Liver (tissue), 9 donors: ENCODE results near the gene SMIM7. TPM values are rescaled to one million over a fixed set of nuclear protein-coding genes. Genes with fewer than 3 reads are reported as not detected.

ENCODE experiments used
- DNase-seq: peaks from one replicate; pipeline ENCODE4 v3.0.0-alpha.2; 2017; ENCODE audit warnings: low spot score
- H3K27ac ChIP-seq, 2 donors: one replicate each; pipeline ENCODE4 v1.7.0; 2013; ENCODE audit warnings: inconsistent platforms in 2 of 2, low read length in 2 of 2, control low read depth in 1 of 2, low read depth in 1 of 2, mild to moderate bottlenecking in 1 of 2
- H3K27me3 ChIP-seq, 4 donors: one replicate each; pipeline versions ENCODE4 v1.6.1 to v1.7.0; 2013; ENCODE audit warnings: low read length in 3 of 4, inconsistent platforms in 1 of 4, mild to moderate bottlenecking in 1 of 4, moderate library complexity in 1 of 4; ENCODE audit not compliant: control insufficient read depth in 4 of 4, insufficient read depth in 4 of 4
- H3K36me3 ChIP-seq, 4 donors: one replicate each; pipeline versions ENCODE4 v1.6.1 to v1.7.0; 2013; ENCODE audit warnings: low read length in 3 of 4, mild to moderate bottlenecking in 3 of 4, low read depth in 1 of 4, moderate library complexity in 1 of 4; ENCODE audit not compliant: control insufficient read depth in 4 of 4, insufficient read depth in 3 of 4
- H3K4me1 ChIP-seq, 4 donors: one replicate each; pipeline versions ENCODE4 v1.6.1 to v1.7.0; 2013; ENCODE audit warnings: low read length in 3 of 4, mild to moderate bottlenecking in 3 of 4, moderate library complexity in 1 of 4; ENCODE audit not compliant: control insufficient read depth in 4 of 4, insufficient read depth in 4 of 4
- H3K4me3 ChIP-seq, 3 donors: one replicate each; pipeline versions ENCODE4 v1.6.1 to v1.7.0; 2013; ENCODE audit warnings: low read length in 3 of 3, control low read depth in 1 of 3, low read depth in 1 of 3, mild to moderate bottlenecking in 1 of 3
- H3K9ac ChIP-seq, 2 donors: one replicate each; pipeline ENCODE4 v1.7.0; 2013; ENCODE audit warnings: low read length in 2 of 2, mild to moderate bottlenecking in 2 of 2, moderate library complexity in 2 of 2, control low read depth in 1 of 2, low read depth in 1 of 2
- H3K9me3 ChIP-seq, 4 donors: one replicate each; pipeline versions ENCODE4 v1.6.1 to v1.7.0; 2013; ENCODE audit warnings: low read length in 3 of 4; ENCODE audit not compliant: control insufficient read depth in 4 of 4
- ATF3 ChIP-seq: IDR thresholded peaks from 2 replicates; pipeline ENCODE4 v1.6.1; 2016; ENCODE audit warnings: antibody characterized with exemption
- EGR1 ChIP-seq, 2 donors: IDR thresholded peaks; 2 replicates each; pipeline ENCODE4 v1.6.1; 2016 to 2018; ENCODE audit warnings: antibody characterized with exemption in 2 of 2, low read depth in 2 of 2
- FOXA1 ChIP-seq: IDR thresholded peaks from 2 replicates; pipeline ENCODE4 v1.6.1; 2016; ENCODE audit warnings: antibody characterized with exemption
- FOXA2 ChIP-seq: IDR thresholded peaks from 2 replicates; pipeline ENCODE4 v1.6.1; 2016; ENCODE audit warnings: antibody characterized with exemption
- GABPA ChIP-seq, 2 donors: IDR thresholded peaks in 1 of 2; conservative IDR thresholded peaks in 1 of 2; 2 replicates each; pipeline ENCODE4 v1.6.1; 2016; ENCODE audit warnings: antibody characterized with exemption in 2 of 2, mild to moderate bottlenecking in 1 of 2, moderate library complexity in 1 of 2
- HNF4A ChIP-seq, 2 donors: conservative IDR thresholded peaks; 2 replicates each; pipeline ENCODE4 v1.6.1; 2016; ENCODE audit warnings: antibody characterized with exemption in 2 of 2, mild to moderate bottlenecking in 2 of 2
- HNF4G ChIP-seq: IDR thresholded peaks from 2 replicates; pipeline ENCODE4 v1.6.1; 2016; ENCODE audit warnings: antibody characterized with exemption
- JUND ChIP-seq, 2 donors: IDR thresholded peaks; 2 replicates each; pipeline ENCODE4 v1.6.1; 2016; ENCODE audit warnings: antibody characterized with exemption in 2 of 2
- MAX ChIP-seq: IDR thresholded peaks from 2 replicates; pipeline ENCODE4 v1.6.1; 2016; ENCODE audit warnings: antibody characterized with exemption
- NR2F2 ChIP-seq: IDR thresholded peaks from 2 replicates; pipeline ENCODE4 v1.6.1; 2016; ENCODE audit warnings: antibody characterized with exemption
- RAD21 ChIP-seq, 2 donors: IDR thresholded peaks; 2 replicates each; pipeline ENCODE4 v1.6.1; 2016; ENCODE audit warnings: antibody characterized with exemption in 2 of 2, mild to moderate bottlenecking in 2 of 2
- REST ChIP-seq: IDR thresholded peaks from 2 replicates; pipeline ENCODE4 v1.6.1; 2016; ENCODE audit warnings: antibody characterized with exemption, mild to moderate bottlenecking
- RXRA ChIP-seq, 2 donors: IDR thresholded peaks; 2 replicates each; pipeline ENCODE4 v1.6.1; 2017 to 2018; ENCODE audit warnings: antibody characterized with exemption in 2 of 2, mild to moderate bottlenecking in 1 of 2
- SP1 ChIP-seq: IDR thresholded peaks from 2 replicates; pipeline ENCODE4 v1.6.1; 2018; ENCODE audit warnings: antibody characterized with exemption, mild to moderate bottlenecking
- TAF1 ChIP-seq: conservative IDR thresholded peaks from 2 replicates; pipeline ENCODE4 v1.6.1; 2016; ENCODE audit warnings: antibody characterized with exemption, mild to moderate bottlenecking
- YY1 ChIP-seq: IDR thresholded peaks from 2 replicates; pipeline ENCODE4 v1.6.1; 2016; ENCODE audit warnings: antibody characterized with exemption, mild to moderate bottlenecking
- WGBS: extraction: QIAGEN DNeasy Blood & Tissue Kit; methylation state at CpG from one replicate; pipeline ENCODE4 v1.1.7; 2013; 5-methylcytosine and 5-hydroxymethylcytosine counted together
- polyA plus RNA-seq, 2 donors: library from polyadenylated mRNA; stranded (reverse) in 1 of 2; unstranded in 1 of 2; fragments of 200-250 nt in 1 of 2; fragments of >200 nt in 1 of 2; fragmentation: Nextera tagmentation in 1 of 2; extraction: Ambion mirVana in 1 of 2; gene quantifications; one replicate each; pipeline versions ENCODE4 v1.2.1 to v1.2.3, GENCODE V29; 2013 to 2015
- total RNA-seq, 2 donors: library from RNA; depleted of rRNA; stranded (reverse); fragments of >200 nt; gene quantifications; one replicate each; pipeline ENCODE4 v1.2.3, GENCODE V29; 2014
- TF ChIP-seq, protein P1 (sequence below): fragments of 150-350 bp; IDR thresholded peaks from 2 replicates; pipeline ENCODE4 v1.5.1; 2017; ENCODE audit warnings: improper control_type of control experiment, low read depth, low read length; ENCODE audit not compliant: missing input control
- TF ChIP-seq, protein P2 (sequence below): IDR thresholded peaks from 2 replicates; pipeline ENCODE4 v1.6.1; 2016; ENCODE audit warnings: antibody characterized with exemption
- donor health status: healthy.
- donor health status: healthy.
- donor health status: healthy.
- donor health status: healthy.
- donor health status: healthy.

SMIM7 gene
- total and polyA plus RNA-seq, 4 donors: 35.2 to 81.8 (median 46.9) TPM

DNA sequence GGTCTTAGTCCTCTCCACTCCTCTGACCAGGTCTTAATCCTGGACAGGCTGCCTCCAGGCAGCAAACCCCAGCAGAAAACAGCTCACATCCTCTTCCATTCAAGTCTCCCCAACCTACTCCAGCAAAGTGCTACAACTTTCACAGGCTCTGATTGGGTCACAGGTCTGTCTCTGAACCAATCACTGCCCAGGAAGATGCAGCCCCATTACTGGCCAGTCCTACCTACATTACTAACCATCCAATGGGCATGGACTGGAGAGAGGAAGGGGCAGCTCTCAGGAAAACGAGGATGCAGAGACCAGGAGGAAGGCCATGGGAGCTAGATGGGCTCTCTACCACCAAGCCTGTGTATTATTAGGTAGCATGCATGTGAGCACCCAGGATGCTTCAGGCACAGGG lies 44.1 kb downstream of the SMIM7 start (continued):
- TF ChIP-seq REST: no peak
- TF ChIP-seq SP1: no peak
- no peak for TF ChIP-seq NR2F2
- TF ChIP-seq JUND (IDR thresholded peaks at IDR 0.05): no peak

DNA sequence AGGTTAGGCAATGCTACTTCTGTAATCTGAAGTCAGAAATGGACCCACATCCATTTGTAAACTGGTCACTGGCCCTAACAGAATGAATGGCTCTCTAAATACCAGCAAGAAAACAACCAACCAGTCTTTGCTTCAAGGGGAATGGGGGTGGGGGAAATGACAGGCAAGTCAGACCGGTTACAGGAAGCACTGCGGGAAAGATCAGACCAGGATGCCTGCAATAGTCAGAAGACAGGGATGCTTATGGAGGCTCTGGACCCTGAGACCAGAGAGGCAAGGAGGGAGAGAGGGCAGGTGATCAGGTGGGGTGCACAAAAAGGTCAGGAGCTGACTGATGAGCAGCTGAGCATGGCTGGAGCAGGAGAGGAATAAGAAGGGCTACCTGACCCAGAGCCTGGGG lies 45.0 kb downstream of the SMIM7 start:
- Histone ChIP-seq H3K9ac (no peak overlapping the region), H3K4me1 (peaks cover 2 to 22% (median 9%) of the 10 kb centered on the region in 4 donors), H3K27ac (no peak overlapping the region), H3K4me3 (no peak overlapping the region), H3K9me3 (no peaks in the 10 kb centered on the region), H3K27me3 (no peaks in the 10 kb centered on the region), H3K36me3 (no peaks in the 10 kb centered on the region)
- no peak for TF ChIP-seq SP1
- no peak for TF ChIP-seq GABPA (IDR thresholded peaks at IDR 0.05 in 1 of 2, conservative IDR thresholded peaks at IDR 0.05 in 1 of 2)
- TF ChIP-seq ATF3: no peak
- 65% methylated on average over 2 of the region's 2 CpGs for WGBS
- no peak for DNase-seq

DNA sequence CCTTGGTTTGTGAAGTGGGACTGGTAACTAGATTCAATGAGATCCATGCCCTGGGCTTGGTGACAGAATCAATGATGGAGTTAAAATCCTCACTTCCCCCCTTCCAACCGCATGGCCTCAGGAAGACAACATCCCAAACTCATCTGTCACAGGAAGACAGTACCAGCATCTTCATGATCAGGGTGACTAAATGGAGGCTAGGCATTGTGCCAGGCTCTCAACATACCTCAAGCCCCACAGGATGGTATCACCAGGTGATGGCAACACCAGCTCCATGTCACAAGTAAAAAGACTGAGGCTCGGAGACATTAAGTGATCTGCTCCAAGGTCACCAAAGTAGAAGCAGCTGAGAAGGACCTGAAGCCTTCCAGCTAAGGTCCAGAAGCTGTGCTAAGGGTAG lies 46.1 kb downstream of the SMIM7 start:
- H3K9me3 ChIP-seq: no peaks in the 10 kb centered on the region

More for the DNA sequence above, 46.1 kb downstream of the SMIM7 start:
- DNase-seq: no peak
- H3K4me3 ChIP-seq: no peak overlapping the region
- H3K4me1 ChIP-seq: peaks cover 0 to 22% (median 10%) of the 10 kb centered on the region in 4 donors
- no peak overlapping the region for H3K9ac ChIP-seq
- no peaks in the 10 kb centered on the region for H3K36me3 ChIP-seq
- H3K27me3 ChIP-seq: no peaks in the 10 kb centered on the region
- no peak overlapping the region for H3K27ac ChIP-seq
- WGBS: 81% methylated on average over 2 of the region's 2 CpGs
- TF ChIP-seq FOXA1 (no peak), FOXA2 (no peak), GABPA (IDR thresholded peaks at IDR 0.05 in 1 of 2, conservative IDR thresholded peaks at IDR 0.05 in 1 of 2) (no peak), ATF3 (no peak), RAD21 (IDR thresholded peaks at IDR 0.05) (no peak), NR2F2 (no peak), JUND (IDR thresholded peaks at IDR 0.05) (no peak), MAX (no peak), HNF4G (no peak), RXRA (IDR thresholded peaks at IDR 0.05) (no peak), SP1 (no peak), YY1 (no peak), EGR1 (IDR thresholded peaks at IDR 0.05; ENCODE audit: low read depth in 2 of 2) (no peak), REST (no peak), HNF4A (conservative IDR thresholded peaks at IDR 0.05) (no peak), TAF1 (no peak)
- TF ChIP-seq, protein P1, sequence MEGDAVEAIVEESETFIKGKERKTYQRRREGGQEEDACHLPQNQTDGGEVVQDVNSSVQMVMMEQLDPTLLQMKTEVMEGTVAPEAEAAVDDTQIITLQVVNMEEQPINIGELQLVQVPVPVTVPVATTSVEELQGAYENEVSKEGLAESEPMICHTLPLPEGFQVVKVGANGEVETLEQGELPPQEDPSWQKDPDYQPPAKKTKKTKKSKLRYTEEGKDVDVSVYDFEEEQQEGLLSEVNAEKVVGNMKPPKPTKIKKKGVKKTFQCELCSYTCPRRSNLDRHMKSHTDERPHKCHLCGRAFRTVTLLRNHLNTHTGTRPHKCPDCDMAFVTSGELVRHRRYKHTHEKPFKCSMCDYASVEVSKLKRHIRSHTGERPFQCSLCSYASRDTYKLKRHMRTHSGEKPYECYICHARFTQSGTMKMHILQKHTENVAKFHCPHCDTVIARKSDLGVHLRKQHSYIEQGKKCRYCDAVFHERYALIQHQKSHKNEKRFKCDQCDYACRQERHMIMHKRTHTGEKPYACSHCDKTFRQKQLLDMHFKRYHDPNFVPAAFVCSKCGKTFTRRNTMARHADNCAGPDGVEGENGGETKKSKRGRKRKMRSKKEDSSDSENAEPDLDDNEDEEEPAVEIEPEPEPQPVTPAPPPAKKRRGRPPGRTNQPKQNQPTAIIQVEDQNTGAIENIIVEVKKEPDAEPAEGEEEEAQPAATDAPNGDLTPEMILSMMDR: no peak
- TF ChIP-seq, protein P2, sequence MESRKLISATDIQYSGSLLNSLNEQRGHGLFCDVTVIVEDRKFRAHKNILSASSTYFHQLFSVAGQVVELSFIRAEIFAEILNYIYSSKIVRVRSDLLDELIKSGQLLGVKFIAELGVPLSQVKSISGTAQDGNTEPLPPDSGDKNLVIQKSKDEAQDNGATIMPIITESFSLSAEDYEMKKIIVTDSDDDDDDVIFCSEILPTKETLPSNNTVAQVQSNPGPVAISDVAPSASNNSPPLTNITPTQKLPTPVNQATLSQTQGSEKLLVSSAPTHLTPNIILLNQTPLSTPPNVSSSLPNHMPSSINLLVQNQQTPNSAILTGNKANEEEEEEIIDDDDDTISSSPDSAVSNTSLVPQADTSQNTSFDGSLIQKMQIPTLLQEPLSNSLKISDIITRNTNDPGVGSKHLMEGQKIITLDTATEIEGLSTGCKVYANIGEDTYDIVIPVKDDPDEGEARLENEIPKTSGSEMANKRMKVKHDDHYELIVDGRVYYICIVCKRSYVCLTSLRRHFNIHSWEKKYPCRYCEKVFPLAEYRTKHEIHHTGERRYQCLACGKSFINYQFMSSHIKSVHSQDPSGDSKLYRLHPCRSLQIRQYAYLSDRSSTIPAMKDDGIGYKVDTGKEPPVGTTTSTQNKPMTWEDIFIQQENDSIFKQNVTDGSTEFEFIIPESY: no peak
